IMR-90 (cell line): ENCODE measurements around the gene TRPV3. TPM values are rescaled to one million over a fixed set of nuclear protein-coding genes. Genes with fewer than 3 reads are reported as not detected.

ENCODE experiments used
- ATAC-seq: fragments of 200-7000 bp; cut with Tn5 transposase; 2 replicates; pipeline ENCODE4 v1.9.1; 2020; ENCODE audit warnings: low read depth, mild to moderate bottlenecking, moderate library complexity
- BruUV-seq: library from RNA; stranded (reverse); fragments of 400-500 nt; replicated peaks from 2 replicates; lab custom pipeline; 2021; lab: Mats Ljungman, UMichigan
- CTCF ChIA-PET: fragments of 300-600 bp; formaldehyde crosslinking; extraction: SDS; loops from one replicate; lab custom pipeline; 2021; ENCODE audit warnings: antibody characterized with exemption; lab: Yijun Ruan, JAX
- POLR2A ChIA-PET: fragments of 300-600 bp; sonication (Branson Sonifier 250); formaldehyde crosslinking; loops from one replicate; lab custom pipeline; 2022; ENCODE audit warnings: antibody characterized with exemption; ENCODE audit not compliant: unreplicated experiment; lab: Charles Lee
- DNase-seq: peaks from one replicate; pipeline ENCODE4 v3.0.0; 2013
- H2AFZ ChIP-seq: replicated peaks from 2 replicates; pipeline ENCODE3; 2013; ENCODE audit warnings: low read length, mild to moderate bottlenecking; ENCODE audit not compliant: poor library complexity
- H2AK5ac ChIP-seq: 2 replicates; pipeline ENCODE4 v1.6.1; 2013; ENCODE audit warnings: low read depth, low read length, inconsistent platforms
- H2AK9ac ChIP-seq: replicated peaks from 2 replicates; pipeline ENCODE3; 2013; ENCODE audit warnings: mild to moderate bottlenecking, low read depth, low read length, moderate library complexity; ENCODE audit not compliant: poor library complexity
- H2BK120ac ChIP-seq: 2 replicates; pipeline ENCODE4 v1.6.1; 2013; ENCODE audit warnings: low read depth, low read length, inconsistent platforms
- H2BK15ac ChIP-seq: 3 replicates; pipeline ENCODE4 v1.6.1; 2013; ENCODE audit warnings: low read depth, low read length, inconsistent platforms
- H2BK20ac ChIP-seq: 2 replicates; pipeline ENCODE4 v1.6.1; 2013; ENCODE audit warnings: low read depth, mild to moderate bottlenecking, inconsistent platforms, low read length, moderate library complexity
- H2BK5ac ChIP-seq: 2 replicates; pipeline ENCODE4 v1.6.1; 2013; ENCODE audit warnings: mild to moderate bottlenecking, low read depth, low read length, inconsistent platforms; ENCODE audit not compliant: poor library complexity, severe bottlenecking
- H3K14ac ChIP-seq: replicated peaks from 2 replicates; pipeline ENCODE4 v1.6.1; 2013; ENCODE audit warnings: low read depth, low read length, inconsistent platforms
- H3K18ac ChIP-seq: 2 replicates; pipeline ENCODE4 v1.6.1; 2013; ENCODE audit warnings: low read depth, low read length, control low read depth
- H3K23ac ChIP-seq: 2 replicates; pipeline ENCODE4 v1.6.1; 2013; ENCODE audit warnings: low read depth, low read length, inconsistent platforms
- H3K27ac ChIP-seq: 2 replicates; pipeline ENCODE4 v1.5.1; 2013; ENCODE audit warnings: mild to moderate bottlenecking, control low read depth, low read length; ENCODE audit not compliant: insufficient read depth
- H3K27me3 ChIP-seq: 2 replicates; pipeline ENCODE4 v1.6.1; 2013; ENCODE audit warnings: low read length; ENCODE audit not compliant: control insufficient read depth, insufficient read depth
- H3K36me3 ChIP-seq: 2 replicates; pipeline ENCODE4 v1.6.1; 2013; ENCODE audit warnings: low read length, mixed read lengths; ENCODE audit not compliant: control insufficient read depth, insufficient read depth
- H3K4ac ChIP-seq: 2 replicates; pipeline ENCODE4 v1.6.1; 2013; ENCODE audit warnings: low read depth, low read length, inconsistent platforms
- H3K4me1 ChIP-seq: 2 replicates; pipeline ENCODE4 v1.6.1; 2013; ENCODE audit warnings: low read length, mixed read lengths; ENCODE audit not compliant: control insufficient read depth, insufficient read depth
- H3K4me2 ChIP-seq: 2 replicates; pipeline ENCODE4 v1.6.1; 2013; ENCODE audit warnings: low read depth, mild to moderate bottlenecking, control low read depth, low read length, moderate library complexity
- H3K4me3 ChIP-seq: 2 replicates; pipeline ENCODE4 v1.5.1; 2013; ENCODE audit warnings: low read depth, mild to moderate bottlenecking, control low read depth, low read length, moderate library complexity; ENCODE audit not compliant: insufficient read depth
- H3K56ac ChIP-seq: 2 replicates; pipeline ENCODE4 v1.6.1; 2013; ENCODE audit warnings: low read length, inconsistent platforms; ENCODE audit not compliant: insufficient read depth; ENCODE audit errors: extremely low read depth
- H3K79me1 ChIP-seq, 2 experiments: 2 replicates each; pipeline ENCODE4 v1.6.1; 2013; ENCODE audit warnings: low read length in 2 of 2, inconsistent platforms in 1 of 2, low read depth in 1 of 2
- H3K9ac ChIP-seq: 2 replicates; pipeline ENCODE4 v1.6.1; 2013; ENCODE audit warnings: low read depth, low read length, control low read depth
- H3K9me1 ChIP-seq: 2 replicates; pipeline ENCODE4 v1.6.1; 2013; ENCODE audit warnings: low read length, inconsistent platforms; ENCODE audit not compliant: insufficient read depth
- H3K9me3 ChIP-seq: 2 replicates; pipeline ENCODE4 v1.6.1; 2013; ENCODE audit warnings: low read length; ENCODE audit not compliant: control insufficient read depth, insufficient read depth
- H4K20me1 ChIP-seq: 2 replicates; pipeline ENCODE4 v1.6.1; 2013; ENCODE audit warnings: low read length, inconsistent platforms; ENCODE audit not compliant: insufficient read depth
- H4K5ac ChIP-seq: 2 replicates; pipeline ENCODE4 v1.6.1; 2013; ENCODE audit warnings: mild to moderate bottlenecking, low read depth, low read length, control low read depth
- H4K8ac ChIP-seq, 2 experiments: 2 replicates each; pipeline ENCODE4 v1.6.1; 2013; ENCODE audit warnings: low read depth in 2 of 2, low read length in 2 of 2, control low read depth in 1 of 2, inconsistent platforms in 1 of 2
- H4K91ac ChIP-seq: 2 replicates; pipeline ENCODE4 v1.6.1; 2013; ENCODE audit warnings: low read depth, low read length, inconsistent platforms; ENCODE audit not compliant: insufficient read depth
- BHLHE40 ChIP-seq: fragments of 150-350 bp; IDR thresholded peaks from 2 replicates; pipeline ENCODE4 v1.6.1; 2016; ENCODE audit warnings: mild to moderate bottlenecking, low read depth, low read length
- CEBPB ChIP-seq: IDR thresholded peaks from 2 replicates; pipeline ENCODE4 v1.6.1; 2012; ENCODE audit warnings: low read depth, low read length, improper control_type of control experiment
- CHD1 ChIP-seq: IDR thresholded peaks from 2 replicates; pipeline ENCODE4 v1.6.1; 2012; ENCODE audit warnings: low read depth, low read length, improper control_type of control experiment
- CTCF ChIP-seq: conservative IDR thresholded peaks from 2 replicates; pipeline ENCODE4 v1.5.1; 2012; ENCODE audit warnings: mild to moderate bottlenecking, low read depth, low read length, improper control_type of control experiment
- ELK1 ChIP-seq: fragments of 150-350 bp; IDR thresholded peaks from 2 replicates; pipeline ENCODE4 v1.6.1; 2016; ENCODE audit warnings: low read depth, mild to moderate bottlenecking, low read length, moderate library complexity, borderline replicate concordance
- FOS ChIP-seq: fragments of 150-350 bp; IDR thresholded peaks from 2 replicates; pipeline ENCODE4 v1.6.1; 2016; ENCODE audit warnings: low read depth, low read length
- MAFK ChIP-seq: IDR thresholded peaks from 2 replicates; pipeline ENCODE4 v1.6.1; 2012; ENCODE audit warnings: low read depth, low read length, improper control_type of control experiment
- MAZ ChIP-seq: IDR thresholded peaks from 2 replicates; pipeline ENCODE4 v1.6.1; 2012; ENCODE audit warnings: low read depth, mild to moderate bottlenecking, low read length, improper control_type of control experiment, moderate library complexity, borderline replicate concordance
- MXI1 ChIP-seq: IDR thresholded peaks from 2 replicates; pipeline ENCODE4 v1.6.1; 2012; ENCODE audit warnings: low read depth, mild to moderate bottlenecking, low read length, moderate library complexity, borderline replicate concordance
- NFE2L2 ChIP-seq: fragments of 150-350 bp; IDR thresholded peaks from 2 replicates; pipeline ENCODE4 v1.6.1; 2016; ENCODE audit warnings: low read depth, mild to moderate bottlenecking, low read length
- POLR2A ChIP-seq: IDR thresholded peaks from 2 replicates; pipeline ENCODE4 v1.6.1; 2012; ENCODE audit warnings: mild to moderate bottlenecking, low read depth, low read length
- RAD21 ChIP-seq: IDR thresholded peaks from 2 replicates; pipeline ENCODE4 v1.6.1; 2012; ENCODE audit warnings: low read length, improper control_type of control experiment
- RCOR1 ChIP-seq: IDR thresholded peaks from 2 replicates; pipeline ENCODE4 v1.6.1; 2012; ENCODE audit warnings: mild to moderate bottlenecking, low read length, improper control_type of control experiment; ENCODE audit not compliant: insufficient replicate concordance
- RFX5 ChIP-seq: IDR thresholded peaks from 2 replicates; pipeline ENCODE4 v1.8.0; 2012; ENCODE audit warnings: low read depth, mild to moderate bottlenecking, low read length, moderate library complexity
- SMC3 ChIP-seq: fragments of 150-350 bp; IDR thresholded peaks from 2 replicates; pipeline ENCODE4 v1.6.1; 2016; ENCODE audit warnings: low read depth, mild to moderate bottlenecking, antibody characterized with exemption, low read length, moderate library complexity
- USF2 ChIP-seq: fragments of 150-350 bp; IDR thresholded peaks from 2 replicates; pipeline ENCODE4 v1.6.1; 2017; ENCODE audit warnings: mild to moderate bottlenecking, antibody characterized with exemption, low read length, low read depth
- WGBS, 2 experiments: methylation state at CpG; one replicate each; pipeline versions ENCODE4 v1.1.5 to v1.1.7; 2013; ENCODE audit warnings: missing lambda C conversion rate in 2 of 2; ENCODE audit not compliant: insufficient read length in 1 of 2; ENCODE audit errors: extremely low coverage in 2 of 2; 5-methylcytosine and 5-hydroxymethylcytosine counted together
- dilution Hi-C: fragments of 300-500 bp; cut with HindIII; formaldehyde crosslinking; loops from one replicate; pipeline ENCODE4 v1.14.3; 2018; ENCODE audit warnings: low sequenced_read_pairs; ENCODE audit not compliant: unreplicated experiment
- in situ Hi-C: fragments of 300-500 bp; cut with MboI; formaldehyde crosslinking; loops from 3 replicates; pipeline ENCODE4 v1.14.3; 2019; ENCODE audit warnings: low sequenced_read_pairs, inconsistent platforms, mixed read lengths
- intact Hi-C: fragments of 100-400 bp; cut with micrococcal nuclease; formaldehyde crosslinking; loops from 2 replicates; pipeline ENCODE4 v1.10.0; 2022
- polyA plus RNA-seq, 3 experiments: library from polyadenylated mRNA; depleted of rRNA; stranded (reverse); fragments of >200 nt; gene quantifications; 2 replicates each; pipeline ENCODE4 v1.2.3, GENCODE V29; 2012; ENCODE audit warnings: low replicate concordance in 1 of 3
- total RNA-seq: library from RNA; depleted of rRNA; stranded (reverse); fragments of >200 nt; gene quantifications from 2 replicates; pipeline ENCODE4 v1.2.3, GENCODE V29; 2012

TRPV3 gene
- total and polyA plus RNA-seq, 2 of the 4 experiments (the other 2 are of a cell fraction) = 0.18 to 0.26 TPM

GRCh38 chr17:3598078-3598477 lies 40.5 kb upstream of the TRPV3 start:
- CTCF ChIA-PET = no interaction called here
- dilution Hi-C loops (no loop called here), in situ Hi-C loops (no loop called here), intact Hi-C loops (no loop called here)
- Histone ChIP-seq H4K8ac (no peak overlapping the region), H3K9ac (no peak overlapping the region), H2BK20ac (no peak overlapping the region), H3K4me3 (no peak overlapping the region), H2BK120ac (no peak overlapping the region), H2AK9ac (no peak overlapping the region), H3K18ac (no peak overlapping the region), H3K23ac (no peak overlapping the region), H4K20me1 (no peaks in the 10 kb centered on the region), H4K91ac (no peak overlapping the region), H3K9me3 (no peaks in the 10 kb centered on the region), H3K4me2 (no peak overlapping the region), H3K14ac (no peak overlapping the region), H3K79me1 (no peaks in the 10 kb centered on the region), H3K36me3 (no peaks in the 10 kb centered on the region), H3K27me3 (no peaks in the 10 kb centered on the region), H3K9me1 (no peaks in the 10 kb centered on the region; the same call in 1 of the 2 replicates), H2AK5ac (no peak overlapping the region), H4K5ac (no peak overlapping the region), H3K4ac (no peak overlapping the region), H3K4me1 (peaks cover 2% of the 10 kb centered on the region; the same call in 1 of the 2 replicates), H2BK15ac (no peak overlapping the region), H3K27ac (no peak overlapping the region), H2BK5ac (no peak overlapping the region), H2AFZ (no peak overlapping the region), H3K56ac (no peak overlapping the region)
- POLR2A ChIA-PET = no interaction called here
- ATAC-seq (no peak), DNase-seq (no peak)
- no TSS peak for BruUV-seq
- WGBS, 2 experiments = 78% methylated on average over 5 of the region's 13 CpGs; no CpG with 5 or more reads in 1 of the 2 experiments
- TF ChIP-seq MXI1 (no peak), RFX5 (no peak), CEBPB (no peak), MAZ (no peak), MAFK (no peak), USF2 (no peak), SMC3 (no peak), BHLHE40 (no peak), POLR2A (no peak), CTCF (no peak), CHD1 (no peak), NFE2L2 (no peak), ELK1 (no peak), FOS (no peak), RCOR1 (no peak), RAD21 (no peak)
